HL-60 (cell line): ENCODE measurements around the gene MCEMP1.

ENCODE experiments used
- DNase-seq, 2 experiments: peaks; one replicate each; pipeline ENCODE4 v3.0.0-alpha.2; 2010 to 2020; ENCODE audit warnings: low read depth in 1 of 2, low spot score in 1 of 2
- H3K27ac ChIP-seq: fragments of 250-450 bp; sonication (Bioruptor Pico); replicated peaks from 2 replicates; pipeline ENCODE4 v1.5.1; 2020; ENCODE audit warnings: mild to moderate bottlenecking, moderate library complexity
- H3K27me3 ChIP-seq: fragments of 250-450 bp; sonication (Bioruptor Pico); 2 replicates; pipeline ENCODE4 v1.5.1; 2021; ENCODE audit warnings: mild to moderate bottlenecking, moderate library complexity; ENCODE audit not compliant: insufficient read depth, poor library complexity, severe bottlenecking
- H3K4me3 ChIP-seq: replicated peaks from 2 replicates; pipeline ENCODE4 v1.5.1; 2011; ENCODE audit warnings: mild to moderate bottlenecking, control low read depth, low read length; ENCODE audit not compliant: insufficient read depth
- GABPA ChIP-seq: IDR thresholded peaks from 2 replicates; pipeline ENCODE4 v1.6.1; 2012; ENCODE audit warnings: low read depth
- POLR2AphosphoS5 ChIP-seq: IDR thresholded peaks from 2 replicates; pipeline ENCODE4 v1.6.1; 2012; ENCODE audit warnings: low read depth
- SPI1 ChIP-seq: IDR thresholded peaks from 2 replicates; pipeline ENCODE4 v1.6.1; 2012; ENCODE audit warnings: low read depth, mild to moderate bottlenecking, borderline replicate concordance
- long read RNA-seq: library from polyadenylated mRNA; unstranded; transcript quantifications from one replicate; pipeline ENCODE4 v2.0.0, GENCODE V29; 2020
- TF ChIP-seq, protein P1 (sequence below): IDR thresholded peaks from one replicate; pipeline ENCODE4 v1.5.1; 2011; ENCODE audit warnings: low read length, control low read depth, inconsistent platforms; ENCODE audit not compliant: insufficient read depth
- TF ChIP-seq, protein P2 (sequence below): IDR thresholded peaks from 2 replicates; pipeline ENCODE4 v1.6.1; 2012; ENCODE audit warnings: low read depth; ENCODE audit not compliant: insufficient replicate concordance

The MCEMP1 gene, protein sequence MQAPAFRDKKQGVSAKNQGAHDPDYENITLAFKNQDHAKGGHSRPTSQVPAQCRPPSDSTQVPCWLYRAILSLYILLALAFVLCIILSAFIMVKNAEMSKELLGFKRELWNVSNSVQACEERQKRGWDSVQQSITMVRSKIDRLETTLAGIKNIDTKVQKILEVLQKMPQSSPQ
- long read RNA-seq, partial matches to known transcripts, result 0 of 5 reads
- long read RNA-seq, other reads (novel, unspliced or antisense), result 3 of 5 reads

DNA sequence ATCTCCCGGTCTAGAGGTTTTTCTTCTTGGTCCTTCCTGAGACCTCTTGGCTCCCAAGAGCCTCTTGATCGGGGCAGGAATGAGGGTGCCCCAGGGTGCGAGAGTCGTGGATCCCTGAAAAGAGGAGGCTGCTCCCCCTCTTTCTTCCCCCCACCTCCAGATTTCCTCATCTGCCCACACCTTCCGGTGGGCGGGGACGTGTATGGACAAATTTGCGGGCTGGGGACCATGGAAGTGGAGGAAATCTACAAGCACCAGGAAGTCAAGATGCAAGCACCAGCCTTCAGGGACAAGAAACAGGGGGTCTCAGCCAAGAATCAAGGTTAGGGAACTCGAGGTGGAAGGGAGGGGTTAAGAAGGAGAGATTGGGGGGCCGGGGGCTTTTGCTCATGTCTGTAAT, at the start of gene MCEMP1:
Gene MCEMP1 (plus strand): TSS at position 237 of the 400 bp plus-strand sequence. CDS start 31 bp downstream, at position 268.
- Histone ChIP-seq H3K4me3 (peak within 1 kb of the TSS; percentile 58), H3K27me3 (no peaks in the 10 kb centered on the region), H3K27ac (peak within 1 kb of the TSS; percentile 80)
- TF ChIP-seq SPI1, result no peak
- peak; percentile 65; the same call in 1 of the 2 replicates for TF ChIP-seq POLR2AphosphoS5
- TF ChIP-seq, protein P1, sequence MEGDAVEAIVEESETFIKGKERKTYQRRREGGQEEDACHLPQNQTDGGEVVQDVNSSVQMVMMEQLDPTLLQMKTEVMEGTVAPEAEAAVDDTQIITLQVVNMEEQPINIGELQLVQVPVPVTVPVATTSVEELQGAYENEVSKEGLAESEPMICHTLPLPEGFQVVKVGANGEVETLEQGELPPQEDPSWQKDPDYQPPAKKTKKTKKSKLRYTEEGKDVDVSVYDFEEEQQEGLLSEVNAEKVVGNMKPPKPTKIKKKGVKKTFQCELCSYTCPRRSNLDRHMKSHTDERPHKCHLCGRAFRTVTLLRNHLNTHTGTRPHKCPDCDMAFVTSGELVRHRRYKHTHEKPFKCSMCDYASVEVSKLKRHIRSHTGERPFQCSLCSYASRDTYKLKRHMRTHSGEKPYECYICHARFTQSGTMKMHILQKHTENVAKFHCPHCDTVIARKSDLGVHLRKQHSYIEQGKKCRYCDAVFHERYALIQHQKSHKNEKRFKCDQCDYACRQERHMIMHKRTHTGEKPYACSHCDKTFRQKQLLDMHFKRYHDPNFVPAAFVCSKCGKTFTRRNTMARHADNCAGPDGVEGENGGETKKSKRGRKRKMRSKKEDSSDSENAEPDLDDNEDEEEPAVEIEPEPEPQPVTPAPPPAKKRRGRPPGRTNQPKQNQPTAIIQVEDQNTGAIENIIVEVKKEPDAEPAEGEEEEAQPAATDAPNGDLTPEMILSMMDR, result no peak
- DNase-seq, result peak; percentile 89 to 93

DNA sequence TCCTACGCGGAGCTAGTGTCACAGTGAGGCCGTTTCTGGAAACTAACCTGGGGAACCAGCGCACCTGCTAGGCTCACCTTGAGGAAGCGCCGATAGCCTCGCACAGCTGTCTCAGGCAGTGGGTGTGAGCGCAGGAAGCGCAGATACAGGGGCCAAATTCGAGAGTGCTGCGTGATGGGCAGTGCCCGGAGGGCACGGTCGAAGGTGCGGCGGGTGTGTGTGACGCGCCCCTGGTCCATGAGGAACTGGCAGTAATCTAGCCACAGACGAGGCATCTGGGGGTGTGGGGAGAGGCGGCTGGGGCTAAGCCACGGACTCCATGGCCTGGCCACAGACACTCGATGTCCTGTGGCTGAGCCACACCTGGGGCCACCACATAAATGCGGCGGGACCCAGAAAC, 49.7 kb upstream of the MCEMP1 start:
- Histone ChIP-seq H3K4me3 (no peak overlapping the region), H3K27ac (no peak overlapping the region), H3K27me3 (no peaks in the 10 kb centered on the region)
- no peak for DNase-seq
- TF ChIP-seq, protein P2, sequence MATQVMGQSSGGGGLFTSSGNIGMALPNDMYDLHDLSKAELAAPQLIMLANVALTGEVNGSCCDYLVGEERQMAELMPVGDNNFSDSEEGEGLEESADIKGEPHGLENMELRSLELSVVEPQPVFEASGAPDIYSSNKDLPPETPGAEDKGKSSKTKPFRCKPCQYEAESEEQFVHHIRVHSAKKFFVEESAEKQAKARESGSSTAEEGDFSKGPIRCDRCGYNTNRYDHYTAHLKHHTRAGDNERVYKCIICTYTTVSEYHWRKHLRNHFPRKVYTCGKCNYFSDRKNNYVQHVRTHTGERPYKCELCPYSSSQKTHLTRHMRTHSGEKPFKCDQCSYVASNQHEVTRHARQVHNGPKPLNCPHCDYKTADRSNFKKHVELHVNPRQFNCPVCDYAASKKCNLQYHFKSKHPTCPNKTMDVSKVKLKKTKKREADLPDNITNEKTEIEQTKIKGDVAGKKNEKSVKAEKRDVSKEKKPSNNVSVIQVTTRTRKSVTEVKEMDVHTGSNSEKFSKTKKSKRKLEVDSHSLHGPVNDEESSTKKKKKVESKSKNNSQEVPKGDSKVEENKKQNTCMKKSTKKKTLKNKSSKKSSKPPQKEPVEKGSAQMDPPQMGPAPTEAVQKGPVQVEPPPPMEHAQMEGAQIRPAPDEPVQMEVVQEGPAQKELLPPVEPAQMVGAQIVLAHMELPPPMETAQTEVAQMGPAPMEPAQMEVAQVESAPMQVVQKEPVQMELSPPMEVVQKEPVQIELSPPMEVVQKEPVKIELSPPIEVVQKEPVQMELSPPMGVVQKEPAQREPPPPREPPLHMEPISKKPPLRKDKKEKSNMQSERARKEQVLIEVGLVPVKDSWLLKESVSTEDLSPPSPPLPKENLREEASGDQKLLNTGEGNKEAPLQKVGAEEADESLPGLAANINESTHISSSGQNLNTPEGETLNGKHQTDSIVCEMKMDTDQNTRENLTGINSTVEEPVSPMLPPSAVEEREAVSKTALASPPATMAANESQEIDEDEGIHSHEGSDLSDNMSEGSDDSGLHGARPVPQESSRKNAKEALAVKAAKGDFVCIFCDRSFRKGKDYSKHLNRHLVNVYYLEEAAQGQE, result no peak
- TF ChIP-seq GABPA, result no peak
- TF ChIP-seq POLR2AphosphoS5, result no peak
- TF ChIP-seq, protein P1, result no peak
- TF ChIP-seq SPI1, result no peak

DNA sequence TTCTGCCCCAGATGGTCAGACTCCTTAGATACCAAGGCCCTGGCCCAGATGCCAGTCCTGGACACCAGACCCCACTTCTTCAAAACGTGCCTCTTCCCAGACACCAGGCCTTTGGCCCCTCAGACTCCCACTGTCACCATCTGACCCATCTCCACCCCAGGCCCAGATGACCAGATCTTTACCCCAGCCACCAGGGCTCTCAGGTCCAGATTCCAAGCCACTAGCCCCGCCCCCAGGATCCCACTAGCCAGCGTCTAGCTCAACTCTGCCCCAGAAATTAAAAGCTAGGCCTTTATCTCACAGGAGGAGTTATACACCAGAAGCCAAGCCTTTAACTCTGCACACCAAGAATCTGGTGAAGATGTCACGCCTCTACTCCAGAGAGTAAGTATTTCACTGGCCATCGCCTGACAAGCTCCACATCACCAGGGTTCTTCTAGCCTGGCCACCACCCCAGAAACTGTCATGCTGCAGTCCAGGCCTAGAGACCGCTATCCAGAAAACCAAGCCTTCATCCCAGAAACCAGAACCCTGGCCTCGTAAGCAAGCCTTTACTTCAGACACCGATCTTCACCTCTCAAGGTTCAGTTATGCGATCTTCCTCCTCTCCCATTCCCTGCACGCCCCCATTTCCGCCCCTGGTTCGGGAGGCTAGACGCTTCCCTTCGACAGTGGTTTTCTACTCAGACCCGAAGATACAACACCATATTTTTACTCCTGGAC, 48.1 kb upstream of the MCEMP1 start:
- DNase-seq, result no peak
- Histone ChIP-seq H3K27ac (peak overlapping the region; percentile 62), H3K27me3 (no peaks in the 10 kb centered on the region), H3K4me3 (peak overlapping the region; percentile 100)
- TF ChIP-seq, protein P2, result no peak
- no peak for TF ChIP-seq SPI1
- TF ChIP-seq, protein P1, result no peak
